ENCODE measurements around the gene USP21.

The USP21 gene

DNA sequence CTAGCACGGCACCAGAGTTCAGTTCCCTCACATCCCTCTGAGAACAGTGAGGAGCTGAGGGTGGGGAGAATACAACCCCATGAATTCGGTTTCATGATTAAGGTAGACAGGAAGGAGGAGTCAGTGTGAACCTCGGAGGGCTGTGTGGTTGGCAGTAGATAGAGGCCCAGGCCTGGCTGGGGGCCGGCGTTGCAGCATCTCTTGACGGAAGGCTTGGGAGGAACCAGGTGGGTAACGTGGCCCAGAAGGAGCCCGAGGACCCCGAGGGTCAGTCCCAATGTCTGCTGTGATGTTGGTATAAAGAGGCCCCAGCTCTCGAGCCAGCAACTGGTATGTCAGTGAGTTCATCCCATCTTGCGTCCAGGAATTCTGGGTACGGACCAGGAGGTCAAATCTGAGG is 12.4 kb downstream of the USP21 start:
- DNase-seq (ENCODE audit: low read depth) = no peak

DNA sequence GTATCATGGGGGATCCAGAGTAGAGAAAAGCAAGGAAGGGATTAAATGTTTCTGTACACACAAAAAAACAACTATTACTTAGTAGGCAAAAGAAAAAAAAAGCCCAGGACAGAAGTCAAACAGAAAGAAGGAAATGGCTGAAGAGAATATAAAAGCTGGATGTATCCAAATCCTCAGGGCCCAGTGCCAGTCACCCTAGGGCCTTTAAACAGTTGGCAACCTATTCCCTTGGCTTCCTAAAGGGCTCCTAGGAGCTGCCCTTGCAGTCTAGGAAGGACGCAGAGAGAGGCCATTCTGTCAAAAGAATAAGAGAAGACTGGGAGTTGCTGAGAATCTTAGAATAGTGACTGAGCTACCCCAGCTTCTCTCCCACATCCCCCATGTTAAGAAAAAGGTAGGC is 13.0 kb downstream of the USP21 start:
- no peak for DNase-seq (ENCODE audit: low read depth)

DNA sequence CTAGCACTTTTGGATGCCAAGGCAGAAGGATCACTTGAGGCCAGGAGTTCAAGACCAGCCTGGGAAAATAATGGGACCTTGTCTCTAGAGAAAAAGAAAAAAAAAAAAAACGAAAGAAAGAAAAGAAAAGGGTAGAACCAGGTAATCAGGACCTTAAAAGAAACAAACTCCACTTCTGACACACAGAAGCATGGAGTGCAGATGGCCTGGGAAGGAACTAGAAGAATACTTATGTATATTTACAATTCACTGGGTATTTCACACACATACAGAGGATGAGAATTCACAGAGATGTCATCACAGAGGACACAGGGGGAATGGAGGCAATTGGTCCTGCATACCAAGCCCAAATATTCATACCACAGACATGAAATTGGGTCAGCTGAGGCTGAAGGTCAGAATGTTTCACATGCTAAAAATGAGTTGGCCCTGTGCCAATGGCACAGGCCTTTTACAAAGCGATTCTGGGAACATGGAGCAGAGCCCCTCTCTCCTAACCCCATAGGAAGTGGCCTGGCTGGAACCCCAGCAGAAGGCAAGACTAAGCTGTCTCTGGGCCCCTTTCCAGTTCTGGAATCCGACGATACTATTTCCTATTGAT is 13.6 kb downstream of the USP21 start:
- peak; percentile 96 for DNase-seq (ENCODE audit: low read depth)

DNA sequence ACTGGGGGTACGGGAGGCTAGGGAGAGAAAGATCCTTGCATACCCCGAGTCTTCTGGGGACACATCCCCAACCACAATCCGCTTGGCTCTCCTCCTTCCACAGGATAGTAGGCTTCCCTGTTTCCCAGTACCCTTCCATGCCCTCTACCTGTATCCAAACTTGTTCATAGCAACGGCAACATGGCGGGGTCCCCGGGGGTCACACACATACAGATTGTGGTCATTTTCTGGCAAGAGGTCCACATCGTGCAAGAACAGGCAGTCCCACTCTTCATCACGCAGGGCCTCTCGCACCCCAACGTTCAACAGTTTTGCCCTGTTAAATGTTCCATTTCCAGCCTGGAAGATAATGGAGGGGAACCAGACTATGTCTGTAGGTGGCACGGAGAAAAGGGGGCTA is 14.4 kb downstream of the USP21 start:
- DNase-seq (ENCODE audit: low read depth) = no peak

DNA sequence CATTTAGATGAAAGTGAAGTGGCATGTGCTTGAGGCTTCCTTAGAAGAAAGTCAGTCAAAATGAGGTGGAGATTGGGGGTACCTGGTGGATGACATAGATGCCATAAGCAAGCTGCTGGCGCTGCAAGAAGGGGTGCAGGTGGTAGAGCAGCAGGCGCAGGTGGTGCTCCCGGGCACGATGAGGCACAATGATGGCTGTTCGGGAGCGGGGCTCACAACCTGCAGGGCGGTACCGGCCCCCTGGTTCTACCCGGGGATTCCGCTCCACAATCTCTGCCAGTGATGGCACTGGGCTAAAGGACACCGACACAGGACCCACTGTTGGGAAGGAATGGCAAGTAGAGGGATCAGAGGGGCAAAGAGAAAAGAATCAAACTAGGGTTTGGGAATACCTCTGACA is 15.6 kb downstream of the USP21 start:
- DNase-seq (ENCODE audit: low read depth) = no peak

DNA sequence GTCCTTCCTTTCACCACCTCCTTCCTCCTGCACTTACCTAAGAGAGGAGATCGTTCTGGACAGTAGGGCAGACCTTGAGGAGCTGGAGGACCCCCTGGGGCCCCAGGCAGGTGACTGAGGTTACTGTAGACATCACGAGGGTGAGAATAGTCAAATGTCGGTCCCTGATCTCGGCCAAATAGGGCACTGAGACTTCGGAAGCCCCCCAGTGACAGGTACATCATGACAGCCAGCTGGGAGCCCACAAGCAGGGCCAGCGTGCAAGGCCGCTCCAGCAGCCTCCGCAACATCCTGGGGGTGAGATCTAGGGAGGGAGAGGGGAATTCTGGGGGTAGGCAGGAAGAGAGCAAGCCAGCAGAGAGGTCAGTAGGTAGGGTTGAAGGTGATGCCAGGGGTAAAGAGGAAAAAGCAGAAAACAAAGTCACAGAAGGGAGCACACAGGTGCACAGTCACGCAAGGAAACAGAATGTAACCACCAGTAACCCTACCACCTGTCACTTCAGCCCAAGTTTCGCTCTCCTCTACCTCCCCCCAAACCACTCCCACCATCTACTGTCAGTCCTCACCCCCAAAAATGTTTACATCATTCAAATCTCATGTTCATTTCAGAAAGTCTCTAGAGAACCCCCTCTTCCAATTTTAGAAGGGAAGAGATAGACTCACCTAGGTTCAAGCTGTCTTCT is 16.6 kb downstream of the USP21 start:
- no peak for DNase-seq (ENCODE audit: low read depth)

DNA sequence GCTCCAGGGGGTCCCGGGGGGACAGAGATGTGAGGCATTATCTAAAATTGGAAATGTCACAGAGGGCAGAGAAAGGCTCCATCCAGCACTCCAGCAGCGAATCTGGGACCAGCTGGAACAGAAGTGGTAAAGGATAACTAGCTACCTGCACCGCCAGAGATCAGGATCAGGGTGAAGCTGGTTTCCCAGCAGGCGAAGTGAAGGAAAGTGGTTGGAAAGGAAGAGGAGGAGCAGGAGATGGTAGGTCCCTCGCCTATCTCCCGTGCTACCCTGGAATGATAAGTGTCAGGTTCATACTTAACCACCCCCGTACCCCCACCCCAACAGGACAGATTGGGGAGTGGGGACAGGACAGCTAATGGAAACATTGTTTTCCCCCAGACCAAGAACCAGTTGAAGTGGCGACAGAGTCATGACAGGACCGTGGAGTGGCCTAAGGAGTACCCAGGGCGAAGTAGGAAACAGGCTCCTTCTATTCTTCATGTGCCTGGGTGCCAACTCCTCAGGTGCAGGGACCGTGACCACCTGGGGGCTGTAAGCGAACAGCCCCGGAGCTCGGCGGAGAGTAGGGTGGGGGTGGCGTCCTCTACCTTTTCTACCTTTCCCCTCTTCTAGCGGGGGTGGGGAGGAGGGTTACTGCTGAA is 17.3 kb downstream of the USP21 start:
- DNase-seq (ENCODE audit: low read depth) = no peak

DNA sequence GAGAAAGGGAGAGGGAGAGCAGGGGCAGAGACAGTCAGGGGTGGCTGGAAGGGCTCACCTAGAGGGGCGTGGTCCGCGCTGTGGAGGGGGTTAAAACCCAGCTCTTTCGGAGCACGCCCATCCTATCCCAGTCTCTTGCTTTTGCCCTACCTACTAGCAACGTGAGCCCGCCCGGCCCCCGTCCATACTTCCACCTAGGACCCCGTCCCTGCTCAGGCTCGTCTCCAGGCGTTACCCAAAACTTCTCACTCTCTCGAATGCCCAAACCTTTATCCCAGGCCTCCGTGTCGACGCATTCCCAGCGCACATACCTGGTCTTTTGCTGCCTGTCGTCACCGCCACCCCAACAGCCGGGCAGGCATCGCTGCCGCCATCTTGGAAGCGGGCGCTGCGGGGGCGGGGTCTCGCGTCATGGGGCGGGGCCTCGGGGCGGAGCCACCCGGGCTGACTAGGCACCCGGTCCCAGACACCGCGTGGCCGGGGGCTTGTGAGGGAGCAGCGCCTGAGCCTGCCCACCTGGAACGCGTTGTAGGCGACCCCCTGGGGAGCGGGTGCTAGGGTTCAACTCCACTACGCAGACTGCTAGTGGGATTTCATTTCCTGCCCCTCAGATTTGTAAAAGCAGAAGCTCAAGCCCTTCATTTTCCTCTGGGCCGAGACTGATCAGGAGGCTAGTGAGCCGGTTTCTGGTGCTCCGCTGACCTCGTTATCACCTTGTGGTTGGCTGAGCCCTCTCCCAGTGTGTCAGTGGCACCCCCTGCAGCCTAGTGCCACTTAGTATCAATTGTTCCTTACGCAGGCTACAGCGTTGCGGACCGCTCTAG is 18.0 kb downstream of the USP21 start, which contains the start of gene B4GALT3:
Gene B4GALT3, minus strand, starts transcription at position 396 of the 824 bp plus-strand sequence. CDS start 1,447 bp downstream, outside the sequence.
- no peak for DNase-seq (ENCODE audit: low read depth)

DNA sequence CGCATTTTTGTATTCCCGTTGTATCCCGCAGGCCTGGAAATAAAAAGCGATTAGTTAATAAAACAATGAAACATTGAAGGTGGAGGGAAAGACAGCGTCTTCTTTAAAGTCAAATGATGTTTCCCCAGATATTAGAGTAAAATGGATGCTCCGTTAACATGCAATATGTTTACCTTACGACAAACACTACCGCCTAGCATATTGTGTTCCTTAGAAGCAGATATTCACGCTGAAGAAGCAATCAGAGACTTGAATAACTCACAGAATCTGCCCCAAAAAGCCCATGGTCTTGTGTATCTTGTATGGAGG is 18.6 kb downstream of the USP21 start:
- no peak for DNase-seq (ENCODE audit: low read depth)

DNA sequence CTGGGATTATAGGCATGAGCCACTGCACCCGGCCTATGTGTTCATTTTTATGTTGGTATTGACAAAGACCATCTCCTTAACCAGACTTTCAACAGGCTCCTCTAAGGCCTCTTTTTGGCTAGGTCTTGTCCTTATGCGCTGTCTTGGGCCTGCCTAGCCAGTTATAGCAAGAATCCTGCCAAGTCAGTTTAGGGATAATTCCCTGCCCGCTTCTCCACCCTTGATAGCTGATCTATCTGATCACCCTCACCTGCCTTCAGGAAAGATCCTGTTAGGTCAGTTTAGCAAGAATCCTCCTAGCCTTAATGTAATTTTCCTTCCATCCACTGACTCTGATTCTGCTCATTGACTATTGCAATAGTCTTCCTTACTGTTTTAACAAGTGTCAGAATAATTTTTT is 20.4 kb downstream of the USP21 start:
- DNase-seq (ENCODE audit: low read depth) = no peak

DNA sequence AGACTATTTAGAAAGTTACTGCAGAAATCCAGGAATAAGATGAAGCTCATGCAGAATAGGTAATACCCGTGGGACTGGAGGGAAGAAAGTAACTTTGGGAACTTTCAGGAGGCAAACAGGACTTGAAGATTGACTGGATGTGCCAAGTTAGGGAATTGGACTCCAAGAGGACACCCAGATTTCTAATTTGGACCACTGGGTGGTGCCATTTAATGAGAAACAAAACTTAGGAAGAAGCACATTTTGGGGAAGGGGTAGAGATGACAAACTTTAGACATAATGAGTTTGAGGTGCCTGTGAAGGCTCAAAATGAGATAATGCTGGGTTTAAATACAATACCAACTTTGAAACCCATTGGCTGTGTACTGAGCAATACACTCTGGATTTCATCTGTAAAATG is 21.3 kb downstream of the USP21 start:
- no peak for DNase-seq (ENCODE audit: low read depth)

DNA sequence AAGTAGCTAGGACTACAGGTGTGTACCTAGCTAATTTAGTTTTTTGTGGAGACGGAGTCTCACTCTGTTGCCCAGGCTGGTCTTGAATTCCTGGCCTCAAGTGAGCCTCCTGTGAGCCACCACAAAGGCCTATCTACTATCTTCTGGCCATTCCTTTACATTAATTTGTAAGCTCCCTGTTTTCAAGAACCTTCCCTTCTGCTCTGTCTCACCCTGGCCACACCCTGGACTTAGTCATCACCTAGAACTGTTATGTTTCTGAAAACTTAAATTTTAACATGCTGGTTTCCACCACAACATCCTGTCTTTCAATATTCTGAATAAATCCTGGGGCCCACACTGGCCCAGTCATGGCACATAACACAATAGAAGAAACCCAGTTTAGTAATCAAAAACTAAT is 22.9 kb downstream of the USP21 start:
- no peak for DNase-seq (ENCODE audit: low read depth)

DNA sequence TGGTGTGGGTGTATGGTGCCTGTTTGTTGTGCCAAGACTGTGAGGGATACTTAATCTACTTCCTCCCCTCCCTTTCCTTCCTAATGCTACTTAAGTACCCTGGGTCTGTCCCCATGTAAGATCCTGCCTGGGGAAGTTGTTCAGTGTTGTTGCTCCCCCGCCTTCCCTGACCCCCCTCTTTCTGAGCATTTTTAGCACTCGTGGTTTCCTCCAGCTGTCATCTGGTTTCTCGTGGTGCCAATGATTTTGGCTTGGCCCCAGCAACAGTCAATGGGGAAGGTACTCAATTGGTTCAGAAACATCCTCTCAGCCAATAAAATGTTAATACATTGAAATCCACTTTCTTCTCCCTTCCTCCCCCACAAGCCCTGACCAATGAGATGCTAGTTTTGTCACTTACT is 26.0 kb downstream of the USP21 start:
- DNase-seq (ENCODE audit: low read depth) = peak; percentile 72

DNA sequence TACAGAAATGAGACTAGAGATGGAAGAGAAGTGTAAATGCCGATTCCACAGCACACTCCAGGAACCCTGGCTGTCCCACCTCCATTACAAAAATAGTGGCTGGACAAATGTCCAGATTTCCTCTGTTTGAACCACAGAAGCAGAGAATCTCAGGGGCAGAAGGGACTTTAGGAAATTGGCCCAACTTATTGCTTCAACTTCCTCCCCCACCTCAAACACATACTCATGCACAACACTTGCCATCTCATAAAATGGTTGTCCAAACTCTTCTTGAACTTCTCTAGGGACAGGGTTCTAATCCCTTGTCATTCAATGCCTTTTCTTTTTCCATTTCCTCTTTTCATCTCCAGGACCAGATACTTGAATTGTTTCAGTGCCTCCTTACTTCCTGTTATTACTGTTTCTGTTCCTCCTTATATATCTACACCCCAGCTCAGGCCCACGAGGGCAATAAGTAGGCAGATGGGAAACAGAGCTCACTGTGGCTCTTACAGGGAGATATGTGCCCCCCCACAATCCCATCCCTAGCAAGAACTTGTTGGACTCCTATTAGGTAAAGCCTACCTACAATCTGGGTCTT is 26.5 kb downstream of the USP21 start:
- DNase-seq (ENCODE audit: low read depth) = no peak

DNA sequence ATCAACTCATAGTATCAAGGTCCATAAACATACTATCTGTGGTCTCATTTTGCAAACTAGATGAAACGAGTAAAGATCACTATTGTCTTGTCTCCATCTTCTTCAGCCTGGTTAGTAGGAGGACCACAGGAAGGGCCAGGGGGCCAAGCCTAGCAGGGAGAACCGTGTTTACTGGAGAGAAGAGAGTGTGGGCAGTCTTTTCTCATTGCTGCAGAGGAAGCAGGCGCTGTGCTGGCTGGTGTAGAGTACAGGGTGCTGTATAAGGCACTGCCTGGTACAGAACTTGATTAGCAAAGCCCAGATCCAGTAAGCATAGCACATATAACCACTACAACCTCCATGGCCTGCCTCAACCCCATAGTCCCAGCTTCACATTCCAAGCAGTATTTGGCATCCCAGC is 28.0 kb downstream of the USP21 start:
- DNase-seq (ENCODE audit: low read depth) = no peak

DNA sequence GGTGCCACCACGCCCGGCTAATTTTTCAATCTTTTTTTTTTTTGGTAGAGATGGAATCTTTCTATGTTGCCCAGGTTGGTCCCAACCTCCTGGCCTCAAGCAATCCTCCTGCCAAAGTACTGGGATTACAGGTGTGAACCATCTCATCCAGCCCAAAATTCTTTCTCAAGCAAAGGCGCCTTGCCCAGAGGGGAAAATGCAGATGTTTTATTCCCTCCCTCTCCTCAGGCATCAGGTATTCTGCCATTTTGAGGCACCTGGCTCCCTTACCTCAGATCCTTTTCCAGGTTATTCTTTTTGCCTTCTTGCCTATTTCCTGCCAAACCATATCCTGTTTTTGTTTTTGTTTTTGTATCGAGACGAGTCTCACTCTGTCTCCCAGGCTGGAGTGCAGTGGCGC is 29.1 kb downstream of the USP21 start:
- no peak for DNase-seq (ENCODE audit: low read depth)

DNA sequence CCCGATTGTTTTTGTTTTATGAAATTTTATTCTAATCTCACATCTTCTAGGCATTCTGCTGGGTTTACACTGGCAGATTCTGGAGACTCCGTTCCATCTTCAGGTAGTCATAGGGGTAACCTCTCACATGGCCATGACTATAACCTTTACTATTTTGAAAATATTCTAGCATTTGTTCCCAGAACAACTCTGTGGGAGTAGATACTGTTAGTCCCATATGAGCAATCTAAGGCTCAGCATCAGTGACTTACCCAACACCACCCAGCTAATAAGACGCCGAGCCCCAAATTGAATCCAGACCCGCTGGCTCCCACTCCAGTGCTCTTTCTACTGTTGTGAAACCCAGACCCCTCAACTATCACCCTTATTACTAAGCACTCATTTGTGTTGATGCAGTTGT is 29.7 kb downstream of the USP21 start:
- DNase-seq (ENCODE audit: low read depth) = no peak

DNA sequence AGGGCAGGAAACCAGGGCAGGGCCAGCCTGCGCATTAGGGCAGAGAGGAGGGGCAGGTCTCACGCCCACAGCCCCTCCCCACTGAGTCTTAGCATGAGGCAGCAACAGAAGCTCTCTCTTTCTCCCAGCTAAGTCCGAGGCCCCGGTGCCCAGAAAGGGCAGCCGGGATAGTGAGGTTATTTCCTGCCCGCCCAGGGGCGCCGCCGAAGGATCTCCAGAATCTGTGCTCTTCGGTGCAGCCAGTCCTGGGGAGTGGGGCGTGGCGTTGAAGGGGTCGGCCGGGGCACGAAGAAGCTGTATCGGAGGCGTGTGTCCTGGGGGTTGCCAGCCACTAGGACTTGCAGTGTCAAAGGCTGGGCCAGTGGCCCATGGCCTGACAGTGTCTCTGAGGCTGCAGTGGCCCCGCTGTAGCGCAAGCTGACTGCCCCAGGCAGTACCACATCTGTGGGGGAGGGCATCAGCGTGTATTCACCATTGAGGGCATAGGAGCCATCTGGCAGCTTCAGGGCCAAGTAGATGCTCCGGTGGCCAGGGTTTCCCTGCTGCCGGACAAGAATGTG is 31.7 kb downstream of the USP21 start:
- no peak for DNase-seq (ENCODE audit: low read depth)

DNA sequence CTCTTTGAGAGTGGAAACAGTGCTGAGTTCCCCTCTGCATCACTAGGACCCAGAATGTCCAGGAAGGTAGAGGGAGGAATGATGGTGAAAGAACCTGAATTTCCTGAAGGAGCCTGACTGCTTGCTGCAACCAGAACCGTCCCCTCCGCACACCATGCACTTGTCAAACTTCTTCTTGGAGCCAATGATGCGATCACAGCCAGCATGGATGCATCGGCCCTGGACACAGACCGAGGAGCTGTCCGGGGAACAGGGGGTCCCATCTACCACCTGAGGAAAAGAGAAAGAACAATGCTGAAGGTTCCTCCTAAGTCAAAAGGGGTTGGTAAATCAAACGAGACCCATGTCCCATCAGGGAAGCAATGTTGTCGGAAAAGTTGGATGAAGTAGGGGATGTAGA is 32.7 kb downstream of the USP21 start:
- no peak for DNase-seq (ENCODE audit: low read depth)

DNA sequence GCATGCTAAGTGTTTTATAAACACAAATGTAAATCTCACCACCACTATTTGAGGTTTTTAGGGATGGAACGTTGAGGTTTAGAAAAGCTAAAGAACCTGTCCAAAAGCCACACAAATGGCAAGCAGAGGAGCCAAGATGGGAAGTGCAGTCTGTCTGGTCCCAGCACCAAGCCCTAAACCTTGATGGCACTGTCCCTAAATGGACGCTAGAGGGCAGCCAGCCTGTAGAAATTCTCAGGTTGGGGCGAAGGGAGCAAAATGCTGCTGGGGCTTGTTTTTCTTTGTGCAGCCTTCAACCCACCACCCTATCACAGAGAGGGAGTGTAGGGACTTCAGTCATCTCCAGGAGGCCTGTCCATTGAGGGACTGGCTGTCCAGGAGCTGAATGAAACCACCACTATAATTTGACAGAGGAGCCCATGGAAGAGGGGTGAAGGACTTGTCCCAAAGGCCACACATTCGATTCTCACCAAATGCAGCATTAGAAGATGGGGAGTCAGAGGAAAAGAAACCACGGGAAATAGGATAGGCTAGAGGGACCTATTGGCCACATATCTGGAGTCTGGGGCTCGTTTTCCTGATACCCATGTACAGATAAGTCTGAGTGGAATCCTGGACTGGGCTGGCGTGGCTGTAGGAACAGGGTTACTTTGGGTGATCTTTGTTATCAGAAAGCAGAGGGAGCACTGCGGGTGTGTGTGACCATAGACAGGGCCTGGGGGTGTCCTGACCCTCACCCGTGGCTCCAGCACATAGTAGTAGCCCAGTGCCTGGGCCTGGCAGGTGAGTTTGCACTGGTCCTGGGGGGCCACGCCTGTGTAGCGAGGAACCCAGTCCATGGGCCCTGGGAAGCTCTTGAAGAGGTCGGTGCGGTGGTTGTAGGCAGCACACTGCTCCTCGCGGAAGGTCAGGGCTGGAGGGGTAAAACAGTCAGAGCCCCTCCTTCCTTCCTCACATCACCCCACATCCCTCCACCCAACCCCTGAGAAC is 33.5 kb downstream of the USP21 start:
- DNase-seq (ENCODE audit: low read depth) = no peak

All from GM04503 (cell line).